Measurements from ENCODE around the gene TMEM80. TPM values are rescaled to one million over a fixed set of nuclear protein-coding genes. Genes with fewer than 3 reads are reported as not detected.

The TMEM80 gene
- total and polyA plus RNA-seq, 2 of the 8 experiments (the other 6 are each of a cell fraction or from before 2014, with no cell fraction given) = 8.0 to 16.3 TPM

DNA sequence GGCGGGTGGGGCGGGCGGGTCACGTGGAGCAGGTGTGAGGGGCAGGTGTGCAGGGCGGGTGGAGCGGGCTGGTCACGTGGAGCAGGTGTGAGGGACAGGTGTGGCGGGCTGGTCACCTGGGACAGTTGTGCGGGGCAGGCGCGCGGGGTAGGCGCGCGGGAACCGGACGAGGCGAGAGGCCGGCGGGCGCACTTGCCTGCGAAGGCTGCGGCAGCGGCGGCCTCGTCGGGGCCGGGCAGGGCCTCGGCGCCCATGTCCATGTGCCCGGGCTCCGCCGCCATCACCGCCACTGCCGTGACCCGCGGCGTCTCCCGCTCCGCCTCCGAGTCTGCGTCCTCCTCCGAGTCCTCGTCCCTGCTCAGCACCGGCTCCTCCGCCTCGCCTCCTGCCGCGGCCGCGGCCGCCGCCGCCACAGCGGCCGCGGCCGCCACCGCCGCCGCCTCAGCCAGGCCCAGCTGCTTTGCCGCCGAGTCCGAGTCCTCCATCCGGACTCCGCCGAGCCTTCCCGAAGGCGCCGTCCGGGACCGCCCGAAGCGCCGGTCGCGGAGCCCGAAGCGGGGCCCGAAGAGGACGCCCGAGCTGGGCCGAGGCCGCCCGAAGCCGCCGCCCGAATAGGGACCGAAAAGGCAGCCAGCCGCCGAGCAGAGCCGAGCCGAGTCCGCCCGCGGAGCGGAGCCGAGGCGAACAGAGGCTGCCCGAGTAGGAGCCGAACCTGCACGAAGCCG, 891 bp upstream of the TMEM80 start, which contains the start of gene DEAF1 (continued):
- TF ChIP-seq TAF1 (IDR thresholded peaks at IDR 0.05; ENCODE audit: low read depth, low read length) (peak; percentile 36; the same call in 1 of the 2 replicates), TAF7 (optimal IDR thresholded peaks at IDR 0.05; ENCODE audit: borderline replicate concordance, low read depth, low read length) (no peak), PHF8 (conservative IDR thresholded peaks at IDR 0.05; ENCODE audit: low read depth, low read length) (peak; percentile 18; the same call in 1 of the 2 replicates), SAP30 (IDR thresholded peaks at IDR 0.05; ENCODE audit: insufficient read depth, insufficient replicate concordance, low read length) (no peak), FOSL1 (IDR thresholded peaks at IDR 0.05; ENCODE audit: insufficient read depth, low read depth, low read length) (no peak), SP2 (IDR thresholded peaks at IDR 0.05; ENCODE audit: low read length) (no peak)
- TF ChIP-seq, protein P1, sequence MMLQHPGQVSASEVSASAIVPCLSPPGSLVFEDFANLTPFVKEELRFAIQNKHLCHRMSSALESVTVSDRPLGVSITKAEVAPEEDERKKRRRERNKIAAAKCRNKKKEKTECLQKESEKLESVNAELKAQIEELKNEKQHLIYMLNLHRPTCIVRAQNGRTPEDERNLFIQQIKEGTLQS (IDR thresholded peaks at IDR 0.05; ENCODE audit: insufficient read depth, low read depth, low read length) = 0 out of 2 replicates have a peak, but pooled peaks have one; percentile 26
